Inflammatory macrophage treated with lipopolysaccharide for 4 hours (primary cell): ENCODE measurements around the gene SASH1.

Experiments used
- DNase-seq: peaks from one replicate; pipeline ENCODE4 v3.0.0-alpha.2; 2020

Gene SASH1

DNA sequence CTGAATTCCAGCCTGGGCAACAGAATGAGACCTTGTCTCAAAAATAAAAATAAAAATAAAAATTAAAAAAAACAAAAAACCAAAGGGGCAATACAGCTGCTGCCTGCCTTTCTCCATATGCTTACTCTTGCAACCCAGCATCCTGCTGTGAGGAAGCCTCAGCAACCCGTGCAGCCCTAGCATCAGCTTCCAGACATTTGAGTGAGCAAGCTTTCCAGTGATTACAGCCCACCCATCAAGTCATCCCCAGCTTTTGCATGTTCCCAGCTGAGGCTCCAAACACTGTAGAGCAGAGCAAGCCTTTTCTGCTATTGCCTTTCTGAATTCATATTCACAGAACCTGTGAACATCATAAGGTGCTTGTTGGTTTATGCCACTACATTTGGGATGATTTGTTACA lies 93.8 kb downstream of the SASH1 start:
- no peak for DNase-seq

GRCh38 chr6:148438632-148439031 lies 96.0 kb downstream of the SASH1 start:
- DNase-seq, result no peak

DNA sequence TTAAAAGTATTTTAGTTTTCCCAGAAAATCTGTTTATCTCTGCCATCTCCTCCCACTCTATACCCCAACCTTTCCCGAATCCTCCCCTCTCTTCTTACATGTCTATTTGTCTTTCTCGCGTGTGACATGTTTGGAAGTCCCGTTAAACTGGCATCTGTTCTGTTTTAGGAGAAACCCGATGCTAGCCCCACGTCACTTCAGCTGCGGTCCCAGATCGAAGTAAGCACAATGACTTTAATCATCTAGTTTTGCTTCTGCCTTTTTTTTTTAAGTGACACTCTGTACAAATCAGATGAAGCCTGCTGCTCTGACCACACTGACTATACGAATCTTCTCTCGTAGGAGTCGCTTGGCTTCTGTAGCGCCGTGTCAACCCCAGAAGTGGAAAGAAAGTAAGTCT lies 97.4 kb downstream of the SASH1 start:
- no peak for DNase-seq

DNA sequence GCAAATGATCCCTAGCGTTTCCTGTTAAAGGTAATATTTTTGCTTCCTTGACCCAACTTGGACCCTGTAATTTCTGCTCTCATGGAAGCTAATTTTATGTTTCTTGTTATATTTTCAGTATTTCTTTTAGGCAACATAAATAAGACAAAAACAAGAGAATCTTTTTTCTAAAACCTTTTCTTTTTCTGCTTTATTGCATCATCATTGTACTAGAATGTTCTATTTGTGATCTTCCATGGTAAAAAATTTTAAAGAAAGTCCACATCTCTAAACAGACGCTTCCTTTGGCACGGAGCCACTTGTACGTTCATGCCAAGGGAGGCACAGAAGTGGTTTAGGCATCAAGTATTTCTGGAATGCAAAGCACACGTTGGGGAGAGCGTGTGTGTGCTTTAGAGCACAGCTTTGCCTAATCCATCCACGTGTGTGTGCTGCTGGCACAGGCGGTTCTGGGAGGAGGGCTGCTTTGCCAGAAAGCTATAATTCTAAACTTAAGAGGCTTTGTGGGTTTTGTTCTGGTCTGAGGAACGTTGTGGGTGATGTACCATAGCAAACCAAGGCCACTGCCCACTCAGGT lies 98.3 kb downstream of the SASH1 start:
- DNase-seq, result no peak

- DNase-seq, result peak; percentile 25
Observed at GRCh38 chr6:148441454-148441911, 98.8 kb downstream of the SASH1 start.

DNA sequence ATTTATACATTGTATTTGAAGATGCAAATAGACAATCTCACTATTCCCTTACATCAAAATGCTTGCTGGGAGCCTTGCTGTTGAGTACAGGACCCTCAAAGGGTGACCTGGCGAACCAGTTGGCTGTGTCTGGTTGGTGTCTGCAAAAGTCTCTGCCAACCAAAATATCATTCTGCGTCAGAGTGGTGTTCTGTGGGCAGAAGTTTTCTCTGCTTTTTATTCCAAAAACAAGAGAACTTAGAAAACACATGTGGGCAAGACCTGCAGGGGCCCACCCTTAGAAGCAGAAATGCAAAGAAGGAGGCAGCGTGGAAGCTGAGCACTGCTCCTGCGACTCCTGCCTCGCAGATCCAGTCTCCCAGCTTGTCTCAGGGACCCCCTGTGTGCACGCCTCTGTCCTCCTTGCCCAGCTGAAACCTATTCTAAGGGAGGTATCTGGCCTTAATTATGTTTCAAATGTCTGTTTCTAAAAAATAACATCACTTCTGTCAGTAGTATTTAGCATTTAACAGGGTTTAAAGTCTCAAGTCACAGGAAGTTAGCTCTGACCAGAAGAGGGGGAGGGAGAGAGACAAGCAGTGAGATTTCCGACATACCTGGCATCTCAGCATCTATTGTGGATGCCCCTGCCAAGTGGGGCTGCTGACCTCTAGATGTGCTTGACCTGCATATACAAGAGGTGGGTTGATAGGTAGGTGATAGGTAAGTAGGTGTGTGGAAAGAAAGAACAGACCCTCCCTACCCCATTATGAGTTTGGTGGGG lies 101.3 kb downstream of the SASH1 start:
- DNase-seq, result no peak

DNA sequence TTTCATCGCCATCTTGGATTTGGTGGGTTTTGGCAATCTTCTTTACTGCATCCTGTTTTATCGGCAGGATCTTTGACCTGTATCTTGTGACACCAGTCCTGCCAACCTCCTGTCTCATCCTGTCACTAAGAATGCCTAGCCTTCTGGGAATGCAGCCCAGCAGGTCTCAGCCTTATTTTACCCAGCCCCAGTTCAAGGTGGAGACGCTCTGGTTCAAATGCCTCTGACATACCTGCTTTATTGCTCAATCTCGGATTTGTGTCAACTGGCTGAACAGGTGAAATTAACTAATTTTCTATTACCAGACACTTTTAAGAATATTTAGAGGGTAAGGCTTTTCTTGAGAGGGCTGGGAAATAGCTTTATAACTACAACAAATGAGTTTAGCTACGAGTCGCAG lies 102.5 kb downstream of the SASH1 start:
- no peak for DNase-seq

DNA sequence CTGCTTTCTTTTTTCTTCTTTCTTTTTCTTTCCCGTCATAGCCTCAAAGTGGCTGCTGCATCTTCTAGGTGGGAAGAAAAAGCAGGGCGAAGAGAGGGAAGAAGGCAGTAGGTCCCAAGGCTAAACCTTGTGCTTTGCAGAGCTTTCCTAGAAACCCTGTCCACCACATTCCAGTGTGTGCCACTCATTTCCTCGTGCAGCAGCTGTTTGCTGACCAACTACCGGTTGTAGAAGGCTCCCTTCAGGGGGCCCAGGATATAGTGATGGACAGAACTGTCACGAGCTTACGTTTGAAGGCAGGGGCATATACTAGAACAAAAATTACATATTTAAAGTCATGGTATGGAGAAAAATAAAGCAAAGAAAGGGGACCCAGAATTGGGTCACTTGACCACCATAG lies 103.0 kb downstream of the SASH1 start:
- DNase-seq, result no peak

DNA sequence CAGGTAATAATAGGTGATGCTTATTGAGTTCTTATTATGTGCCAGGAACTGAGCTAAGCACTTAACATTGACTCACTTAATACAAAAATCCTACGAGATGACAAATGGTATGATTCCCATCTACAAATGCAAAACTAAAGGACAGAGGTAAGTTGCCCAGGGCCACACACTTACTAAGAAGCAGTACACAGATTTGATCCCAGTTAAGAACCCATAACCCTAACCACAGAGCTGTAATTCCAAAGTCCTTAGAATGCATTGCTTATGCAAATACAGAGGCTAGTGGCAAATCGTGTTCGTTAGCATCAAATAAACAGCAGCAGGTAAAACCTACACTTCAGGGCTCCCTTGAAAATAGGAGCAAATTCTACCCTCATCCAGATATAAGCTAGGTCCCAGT lies 104.0 kb downstream of the SASH1 start:
- DNase-seq, result no peak

- no peak for DNase-seq
Observed at GRCh38 chr6:148447521-148448230, 105.0 kb downstream of the SASH1 start.

- peak; percentile 43 for DNase-seq
Observed at GRCh38 chr6:148448369-148449012, 105.9 kb downstream of the SASH1 start.

DNA sequence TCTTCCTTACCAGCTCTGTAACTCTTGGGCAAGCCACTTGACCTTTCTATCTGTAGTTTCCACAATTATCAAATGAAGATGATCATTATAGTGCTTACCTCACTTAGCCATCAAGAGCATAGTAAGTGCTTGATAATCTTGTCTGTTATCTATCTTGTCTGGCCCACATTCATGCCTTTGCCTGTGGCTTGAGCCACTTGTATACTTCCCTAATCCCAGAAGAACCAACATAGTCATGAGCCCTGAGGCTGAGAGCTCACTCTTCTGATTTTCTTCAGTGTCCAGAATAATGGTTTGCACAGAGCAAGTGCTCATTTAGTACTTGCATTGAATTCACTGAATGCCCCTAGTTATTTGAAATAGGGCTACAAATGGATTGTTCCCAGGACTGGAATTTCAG lies 108.2 kb downstream of the SASH1 start:
- no peak for DNase-seq

DNA sequence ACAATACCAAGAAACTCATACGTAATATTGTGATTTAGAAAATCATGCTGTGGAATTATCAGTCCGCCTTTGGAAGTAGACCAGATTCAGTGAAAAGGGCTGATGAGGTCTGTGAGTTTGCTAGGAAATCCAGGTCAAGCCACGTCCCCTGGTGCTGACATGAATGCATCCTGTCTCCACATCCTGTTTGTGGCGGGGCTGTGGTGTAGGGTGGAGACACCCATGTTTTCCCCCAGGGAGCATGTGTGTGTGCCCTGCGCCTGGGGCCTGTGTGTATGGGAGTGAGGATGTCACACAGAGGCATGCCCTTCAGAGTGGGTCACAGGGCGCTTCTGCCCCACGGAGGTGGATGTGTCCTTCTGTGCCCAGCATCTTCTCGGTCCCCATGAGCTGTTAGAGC lies 109.1 kb downstream of the SASH1 start:
- DNase-seq, result no peak

GRCh38 chr6:148452876-148453275 lies 110.2 kb downstream of the SASH1 start:
- no peak for DNase-seq

DNA sequence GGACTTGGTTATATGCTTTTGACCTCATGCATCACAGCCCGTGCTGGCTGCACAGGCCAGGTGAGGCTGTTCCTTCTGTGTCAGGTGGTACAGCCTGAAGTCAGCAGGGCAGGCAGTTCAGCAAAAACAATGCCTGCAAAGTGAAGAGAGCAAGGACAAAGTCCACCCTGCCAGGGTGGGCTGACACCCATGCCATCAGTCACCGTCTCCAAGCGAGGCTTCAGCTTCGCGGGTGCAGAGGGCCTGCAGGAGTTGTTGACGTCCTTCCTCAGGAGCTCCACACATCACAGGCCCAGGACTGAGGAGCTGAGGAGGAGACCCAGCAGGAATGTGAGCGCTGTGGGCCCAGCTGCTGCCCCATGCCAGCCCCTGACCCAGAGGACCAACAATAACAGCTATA lies 111.3 kb downstream of the SASH1 start:
- no peak for DNase-seq

DNA sequence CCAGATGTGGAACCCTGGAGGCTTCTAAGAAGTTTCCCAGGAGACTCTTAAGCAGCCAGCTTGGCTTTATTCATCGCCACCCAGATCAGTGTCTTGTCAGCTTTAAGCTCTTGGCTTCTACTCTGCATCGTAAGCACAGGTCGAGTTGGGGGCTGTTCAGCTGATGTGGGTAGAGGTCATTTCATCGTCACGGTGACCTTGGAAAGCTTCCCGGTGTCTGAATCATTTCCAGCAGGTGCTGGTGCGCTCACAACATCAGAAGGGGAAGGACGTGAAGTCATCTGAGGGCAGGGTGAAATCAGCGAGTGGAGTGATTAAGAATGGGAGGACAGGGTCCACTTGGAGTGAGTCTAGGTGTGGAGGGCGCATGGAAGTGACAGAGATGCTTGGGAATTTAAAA lies 112.6 kb downstream of the SASH1 start:
- no peak for DNase-seq

GRCh38 chr6:148455674-148456558 lies 113.3 kb downstream of the SASH1 start:
- no peak for DNase-seq

DNA sequence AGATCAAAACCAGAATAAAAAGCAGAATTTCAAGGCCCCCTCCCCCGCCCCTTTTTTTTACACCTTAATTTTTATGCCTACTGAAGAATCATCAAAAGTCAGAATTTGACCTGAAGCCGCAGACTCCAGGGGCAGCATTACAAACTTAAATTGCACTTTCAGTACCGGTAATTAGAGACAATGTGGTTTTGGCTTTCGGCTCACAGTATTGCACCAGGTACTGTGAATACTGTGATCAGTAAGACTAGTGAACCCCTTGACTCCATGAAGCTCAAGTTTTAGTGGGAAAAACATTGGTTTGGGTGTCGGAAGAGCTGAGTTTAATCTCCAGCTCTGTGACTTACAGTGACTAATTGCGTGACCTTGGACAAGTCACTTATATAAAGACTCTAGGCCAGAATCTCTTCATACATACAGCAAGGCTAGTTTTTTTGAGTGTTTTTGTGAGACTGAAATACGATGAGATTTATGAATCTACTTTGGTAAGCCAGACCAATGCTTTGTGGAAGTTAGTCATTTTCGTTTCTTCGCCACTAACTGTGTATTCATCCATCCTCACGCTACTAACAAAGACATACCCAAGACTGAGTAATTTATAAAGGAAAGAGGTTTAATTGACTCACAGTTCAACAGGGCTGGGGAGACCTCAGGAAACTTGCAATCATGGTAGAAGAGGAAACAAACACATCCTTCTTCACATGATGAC lies 114.7 kb downstream of the SASH1 start:
- no peak for DNase-seq

- DNase-seq, result no peak
Observed at GRCh38 chr6:148457843-148458159, 115.2 kb downstream of the SASH1 start.

- no peak for DNase-seq
Observed at GRCh38 chr6:148459238-148459637, 116.6 kb downstream of the SASH1 start.

GRCh38 chr6:148460876-148461646 lies 118.4 kb downstream of the SASH1 start:
- no peak for DNase-seq
